HG02571 (cell line): Measurements from ENCODE around the gene DAPK3.

ENCODE experiments used
- ATAC-seq: cut with Tn5 transposase; IDR thresholded peaks from one replicate; pipeline ENCODE4 v1.9.1; 2021; ENCODE audit warnings: mild to moderate bottlenecking, moderate library complexity; ENCODE audit not compliant: unreplicated experiment

DAPK3 gene

DNA sequence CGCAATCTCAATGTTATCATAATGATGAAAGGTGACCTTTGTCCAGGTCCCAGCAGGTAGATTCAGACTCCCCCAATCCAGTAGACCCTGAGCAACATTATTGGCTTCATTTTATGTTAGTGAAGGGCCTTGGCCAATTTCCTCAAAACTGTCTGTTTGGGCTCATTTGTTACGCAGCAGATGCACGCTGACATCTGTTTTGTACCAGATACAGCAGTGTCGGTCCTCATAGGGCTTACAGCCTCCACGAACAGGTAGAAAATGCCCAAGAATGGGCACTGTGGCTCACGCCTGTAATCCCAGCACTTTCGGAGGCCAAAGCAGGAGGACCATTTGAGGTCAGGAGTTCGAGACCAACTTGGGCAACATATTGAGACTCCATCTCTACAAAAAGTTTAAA lies 51.1 kb downstream of the DAPK3 start:
- ATAC-seq, result no peak

DNA sequence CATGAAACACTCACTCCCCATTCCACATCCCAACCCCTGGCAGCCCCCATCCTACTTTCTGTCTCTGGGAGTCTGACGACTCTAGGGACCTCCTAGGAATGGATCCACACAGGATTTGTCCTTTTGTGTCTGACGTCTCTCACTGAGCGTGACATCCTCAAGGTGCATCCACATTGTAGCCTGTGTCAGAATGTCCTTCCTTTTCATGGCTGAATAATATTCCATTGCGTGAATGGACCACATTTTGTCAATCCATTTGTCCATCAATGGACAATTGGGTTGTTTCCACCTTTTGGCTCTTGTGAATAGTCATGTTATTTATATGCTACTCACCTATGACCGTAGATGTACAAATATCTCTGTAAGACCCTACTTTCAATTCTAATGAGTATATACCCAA lies 54.9 kb downstream of the DAPK3 start:
- no peak for ATAC-seq

DNA sequence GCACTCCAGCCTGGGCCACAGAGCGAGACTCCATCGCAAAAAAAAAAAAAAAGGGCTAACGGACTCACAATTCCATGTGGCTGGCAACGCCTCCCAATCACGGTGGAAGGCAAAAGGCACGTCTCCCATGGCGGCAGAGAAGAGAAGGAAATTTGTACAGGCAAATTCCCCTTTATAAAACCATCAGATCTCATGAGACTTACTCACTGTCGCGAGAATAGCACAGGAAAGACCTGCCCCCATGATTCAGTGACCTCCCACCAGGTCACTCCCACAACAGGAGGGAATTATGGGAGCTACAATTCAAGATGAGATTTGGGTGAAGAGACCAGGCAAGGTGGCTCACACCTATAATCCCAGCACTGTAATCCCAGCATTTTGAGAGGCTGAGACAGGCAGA lies 56.7 kb downstream of the DAPK3 start:
- ATAC-seq, result no peak

DNA sequence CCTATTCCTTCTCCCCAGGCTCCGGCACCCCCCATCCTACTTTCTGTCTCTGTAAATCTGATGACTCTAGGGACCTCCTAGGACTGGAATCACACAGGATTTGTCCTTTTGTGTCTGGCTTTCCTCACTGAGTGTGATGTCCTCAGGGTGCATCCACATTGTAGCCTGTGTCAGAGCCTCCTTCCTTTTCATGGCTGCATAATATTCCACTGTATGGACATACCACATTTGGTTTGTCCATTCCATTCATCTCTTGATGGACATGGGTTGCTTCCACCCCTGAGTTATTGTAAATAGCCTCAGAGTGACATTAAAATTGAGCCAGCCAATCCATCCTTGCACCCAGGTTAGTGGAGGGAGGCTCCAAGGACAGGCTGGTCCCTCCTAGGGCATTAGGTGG lies 60.8 kb downstream of the DAPK3 start:
- ATAC-seq, result no peak
